ENCODE data around the gene RUNDC1. TPM values are rescaled to one million over a fixed set of nuclear protein-coding genes. Genes with fewer than 3 reads are reported as not detected.

Gene RUNDC1
- polyA plus RNA-seq, 1 donor from 2014 or later, result 15.1 TPM

DNA sequence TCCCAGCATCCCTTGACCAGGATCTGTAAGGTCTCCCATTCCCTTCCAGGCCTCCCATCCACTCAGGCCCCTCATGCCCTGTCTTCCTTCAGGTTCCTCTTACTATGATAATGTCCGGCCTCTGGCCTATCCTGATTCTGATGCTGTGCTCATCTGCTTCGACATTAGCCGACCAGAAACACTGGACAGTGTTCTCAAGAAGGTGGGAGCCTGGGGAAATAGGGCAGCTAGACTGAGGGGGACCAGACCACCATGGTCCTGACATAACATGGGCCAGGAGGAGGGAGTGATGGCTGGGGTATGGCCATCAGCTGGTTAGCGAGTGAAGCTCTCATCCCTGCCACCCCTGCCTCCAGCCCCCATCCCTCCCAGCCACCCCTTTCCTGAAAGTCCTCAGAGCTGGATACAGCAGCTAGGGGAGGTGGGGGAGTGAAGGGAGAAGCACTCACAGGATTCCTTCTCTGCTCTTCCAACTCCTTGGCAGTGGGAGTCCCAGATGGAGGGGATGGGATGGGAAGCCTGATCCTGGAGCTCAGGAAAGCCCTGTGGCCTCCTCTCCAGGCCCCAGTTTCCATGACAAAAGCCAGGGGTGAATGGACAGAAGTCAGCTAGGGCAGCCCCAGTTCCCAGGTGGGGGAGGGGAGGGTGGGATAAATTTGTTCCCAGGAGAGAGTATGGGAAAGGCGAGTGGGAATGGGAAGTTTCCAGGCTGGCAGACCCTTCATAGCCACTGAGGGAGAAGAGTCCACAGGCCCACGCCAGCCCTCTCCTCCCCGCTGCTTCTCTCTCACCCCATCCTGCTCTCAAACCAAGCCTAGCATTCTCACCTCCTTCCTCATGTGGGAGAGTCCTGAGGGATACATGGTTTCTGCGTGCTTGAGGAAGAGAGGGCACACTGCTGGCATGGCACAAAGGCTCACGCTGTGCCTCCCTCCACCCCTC is 47.0 kb downstream of the RUNDC1 start:
- Histone ChIP-seq H3K9me3 (ENCODE audit: low read length) (no peaks in the 10 kb centered on the region), H3K4me3 (ENCODE audit: low read length) (no peak overlapping the region), H3F3A (ENCODE audit: insufficient read depth, low read length, poor library complexity, severe bottlenecking) (no peaks in the 10 kb centered on the region), H3K9ac (ENCODE audit: low read length) (no peak overlapping the region), H3K36me3 (ENCODE audit: insufficient read depth, low read length) (no peaks in the 10 kb centered on the region), H4K20me1 (ENCODE audit: insufficient read depth) (no peaks in the 10 kb centered on the region), H2AFZ (ENCODE audit: low read depth, low read length) (no peak overlapping the region), H3K9me2 (ENCODE audit: insufficient read depth, low read length) (no peaks in the 10 kb centered on the region), H3K79me2 (replicated peaks; ENCODE audit: insufficient read depth, low read length) (peaks cover 12% of the 10 kb centered on the region), H3K27me3 (ENCODE audit: insufficient read depth, low read depth, low read length) (no peaks in the 10 kb centered on the region), H3K27ac (ENCODE audit: low read length) (no peak overlapping the region), H3K4me2 (ENCODE audit: low read length) (no peak overlapping the region)
- no peak for TF ChIP-seq EP300 (conservative IDR thresholded peaks at IDR 0.05; ENCODE audit: poor library complexity, severe bottlenecking)
- no peak for TF ChIP-seq EZH2 (IDR thresholded peaks at IDR 0.05; ENCODE audit: borderline replicate concordance, insufficient read depth, low read length, poor library complexity, severe bottlenecking)
- no peak for TF ChIP-seq MXI1 (conservative IDR thresholded peaks at IDR 0.05; ENCODE audit: poor library complexity, severe bottlenecking)
- no peak for TF ChIP-seq TAF1 (IDR thresholded peaks at IDR 0.05; ENCODE audit: low read depth)
- TF ChIP-seq, protein P1, sequence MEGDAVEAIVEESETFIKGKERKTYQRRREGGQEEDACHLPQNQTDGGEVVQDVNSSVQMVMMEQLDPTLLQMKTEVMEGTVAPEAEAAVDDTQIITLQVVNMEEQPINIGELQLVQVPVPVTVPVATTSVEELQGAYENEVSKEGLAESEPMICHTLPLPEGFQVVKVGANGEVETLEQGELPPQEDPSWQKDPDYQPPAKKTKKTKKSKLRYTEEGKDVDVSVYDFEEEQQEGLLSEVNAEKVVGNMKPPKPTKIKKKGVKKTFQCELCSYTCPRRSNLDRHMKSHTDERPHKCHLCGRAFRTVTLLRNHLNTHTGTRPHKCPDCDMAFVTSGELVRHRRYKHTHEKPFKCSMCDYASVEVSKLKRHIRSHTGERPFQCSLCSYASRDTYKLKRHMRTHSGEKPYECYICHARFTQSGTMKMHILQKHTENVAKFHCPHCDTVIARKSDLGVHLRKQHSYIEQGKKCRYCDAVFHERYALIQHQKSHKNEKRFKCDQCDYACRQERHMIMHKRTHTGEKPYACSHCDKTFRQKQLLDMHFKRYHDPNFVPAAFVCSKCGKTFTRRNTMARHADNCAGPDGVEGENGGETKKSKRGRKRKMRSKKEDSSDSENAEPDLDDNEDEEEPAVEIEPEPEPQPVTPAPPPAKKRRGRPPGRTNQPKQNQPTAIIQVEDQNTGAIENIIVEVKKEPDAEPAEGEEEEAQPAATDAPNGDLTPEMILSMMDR (IDR thresholded peaks at IDR 0.05; ENCODE audit: poor library complexity, severe bottlenecking), result no peak
- TF ChIP-seq POLR2AphosphoS5 (IDR thresholded peaks at IDR 0.05), result no peak
- no peak for TF ChIP-seq SMC3 (conservative IDR thresholded peaks at IDR 0.05; ENCODE audit: poor library complexity)
- TF ChIP-seq, protein P2, sequence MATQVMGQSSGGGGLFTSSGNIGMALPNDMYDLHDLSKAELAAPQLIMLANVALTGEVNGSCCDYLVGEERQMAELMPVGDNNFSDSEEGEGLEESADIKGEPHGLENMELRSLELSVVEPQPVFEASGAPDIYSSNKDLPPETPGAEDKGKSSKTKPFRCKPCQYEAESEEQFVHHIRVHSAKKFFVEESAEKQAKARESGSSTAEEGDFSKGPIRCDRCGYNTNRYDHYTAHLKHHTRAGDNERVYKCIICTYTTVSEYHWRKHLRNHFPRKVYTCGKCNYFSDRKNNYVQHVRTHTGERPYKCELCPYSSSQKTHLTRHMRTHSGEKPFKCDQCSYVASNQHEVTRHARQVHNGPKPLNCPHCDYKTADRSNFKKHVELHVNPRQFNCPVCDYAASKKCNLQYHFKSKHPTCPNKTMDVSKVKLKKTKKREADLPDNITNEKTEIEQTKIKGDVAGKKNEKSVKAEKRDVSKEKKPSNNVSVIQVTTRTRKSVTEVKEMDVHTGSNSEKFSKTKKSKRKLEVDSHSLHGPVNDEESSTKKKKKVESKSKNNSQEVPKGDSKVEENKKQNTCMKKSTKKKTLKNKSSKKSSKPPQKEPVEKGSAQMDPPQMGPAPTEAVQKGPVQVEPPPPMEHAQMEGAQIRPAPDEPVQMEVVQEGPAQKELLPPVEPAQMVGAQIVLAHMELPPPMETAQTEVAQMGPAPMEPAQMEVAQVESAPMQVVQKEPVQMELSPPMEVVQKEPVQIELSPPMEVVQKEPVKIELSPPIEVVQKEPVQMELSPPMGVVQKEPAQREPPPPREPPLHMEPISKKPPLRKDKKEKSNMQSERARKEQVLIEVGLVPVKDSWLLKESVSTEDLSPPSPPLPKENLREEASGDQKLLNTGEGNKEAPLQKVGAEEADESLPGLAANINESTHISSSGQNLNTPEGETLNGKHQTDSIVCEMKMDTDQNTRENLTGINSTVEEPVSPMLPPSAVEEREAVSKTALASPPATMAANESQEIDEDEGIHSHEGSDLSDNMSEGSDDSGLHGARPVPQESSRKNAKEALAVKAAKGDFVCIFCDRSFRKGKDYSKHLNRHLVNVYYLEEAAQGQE (IDR thresholded peaks at IDR 0.05; ENCODE audit: borderline replicate concordance), result no peak
- no peak for TF ChIP-seq RAD21 (conservative IDR thresholded peaks at IDR 0.05)

DNA sequence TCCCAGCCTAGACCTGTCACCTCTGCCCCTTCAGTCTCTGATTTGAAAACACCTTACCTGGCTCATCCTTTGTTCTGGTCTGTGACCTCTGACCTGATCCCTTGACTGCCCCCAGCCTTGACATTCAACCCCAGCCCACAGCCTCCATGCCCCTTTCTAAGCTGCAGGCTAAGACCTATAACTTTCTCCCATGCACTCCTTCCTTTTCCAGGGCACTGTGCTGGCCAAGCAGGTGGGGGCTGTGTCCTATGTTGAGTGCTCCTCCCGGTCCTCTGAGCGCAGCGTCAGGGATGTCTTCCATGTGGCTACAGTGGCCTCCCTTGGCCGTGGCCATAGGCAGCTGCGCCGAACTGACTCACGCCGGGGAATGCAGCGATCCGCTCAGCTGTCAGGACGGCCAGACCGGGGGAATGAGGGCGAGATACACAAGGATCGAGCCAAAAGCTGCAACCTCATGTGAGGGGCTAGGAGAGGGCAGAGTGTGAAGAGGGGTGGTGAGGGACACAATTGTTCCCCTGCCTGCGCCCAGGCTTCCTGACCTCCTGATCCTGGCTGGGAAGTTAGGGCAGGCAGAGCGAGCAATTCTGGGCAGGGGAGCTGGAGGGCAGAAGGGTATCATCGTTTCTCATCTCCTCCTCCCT is 48.0 kb downstream of the RUNDC1 start:
- no peak for TF ChIP-seq RAD21 (conservative IDR thresholded peaks at IDR 0.05)
- TF ChIP-seq SMC3 (conservative IDR thresholded peaks at IDR 0.05; ENCODE audit: poor library complexity), result no peak
- TF ChIP-seq MXI1 (conservative IDR thresholded peaks at IDR 0.05; ENCODE audit: poor library complexity, severe bottlenecking), result no peak
- Histone ChIP-seq H2AFZ (ENCODE audit: low read depth, low read length) (no peak overlapping the region), H3K9me3 (ENCODE audit: low read length) (no peaks in the 10 kb centered on the region), H3K27me3 (ENCODE audit: insufficient read depth, low read depth, low read length) (no peaks in the 10 kb centered on the region), H3K9ac (ENCODE audit: low read length) (no peak overlapping the region), H4K20me1 (ENCODE audit: insufficient read depth) (no peaks in the 10 kb centered on the region), H3K79me2 (replicated peaks; ENCODE audit: insufficient read depth, low read length) (peaks cover 7% of the 10 kb centered on the region), H3F3A (ENCODE audit: insufficient read depth, low read length, poor library complexity, severe bottlenecking) (no peaks in the 10 kb centered on the region), H3K9me2 (ENCODE audit: insufficient read depth, low read length) (no peaks in the 10 kb centered on the region), H3K4me2 (ENCODE audit: low read length) (no peak overlapping the region), H3K4me3 (ENCODE audit: low read length) (no peak overlapping the region), H3K36me3 (ENCODE audit: insufficient read depth, low read length) (no peaks in the 10 kb centered on the region), H3K27ac (ENCODE audit: low read length) (no peak overlapping the region)

Data from neural cell (in vitro differentiated cells).